Neutrophil (primary cell): ENCODE measurements around the gene HSD17B8.

Source experiments
- H3K27ac ChIP-seq: fragments of 200-600 bp; sonication (generic); 2 replicates; pipeline ENCODE4 v1.5.1; 2016; ENCODE audit warnings: mild to moderate bottlenecking, moderate library complexity
- H3K27me3 ChIP-seq: fragments of 200-600 bp; sonication (generic); 2 replicates; pipeline ENCODE4 v1.6.0; 2016; ENCODE audit warnings: mild to moderate bottlenecking
- H3K36me3 ChIP-seq: fragments of 200-600 bp; sonication (generic); 2 replicates; pipeline ENCODE4 v1.5.1; 2017
- H3K4me1 ChIP-seq, 2 experiments: fragments of 200-600 bp in 1 of 2; sonication (generic) in 1 of 2; 1 replicate in 1 of 2; 2 replicates in 1 of 2; pipeline versions ENCODE4 v1.5.1 to v1.6.1; 2013 to 2016; ENCODE audit warnings: low read depth in 1 of 2, low read length in 1 of 2, mild to moderate bottlenecking in 1 of 2, moderate library complexity in 1 of 2; ENCODE audit not compliant: control insufficient read depth in 1 of 2, insufficient read depth in 1 of 2
- H3K4me3 ChIP-seq, 2 experiments: fragments of 200-600 bp in 1 of 2; sonication (generic) in 1 of 2; 1 replicate in 1 of 2; 2 replicates in 1 of 2; pipeline ENCODE4 v1.5.1; 2013 to 2016; ENCODE audit warnings: low read depth in 1 of 2, low read length in 1 of 2, mild to moderate bottlenecking in 1 of 2, moderate library complexity in 1 of 2
- H3K9me3 ChIP-seq: fragments of 200-600 bp; sonication (generic); 2 replicates; pipeline ENCODE4 v1.5.1; 2016
- TF ChIP-seq, protein P1 (sequence below): fragments of 200-600 bp; sonication (generic); IDR thresholded peaks from 2 replicates; pipeline ENCODE4 v1.5.1; 2016; ENCODE audit warnings: antibody characterized with exemption

HSD17B8 gene

DNA sequence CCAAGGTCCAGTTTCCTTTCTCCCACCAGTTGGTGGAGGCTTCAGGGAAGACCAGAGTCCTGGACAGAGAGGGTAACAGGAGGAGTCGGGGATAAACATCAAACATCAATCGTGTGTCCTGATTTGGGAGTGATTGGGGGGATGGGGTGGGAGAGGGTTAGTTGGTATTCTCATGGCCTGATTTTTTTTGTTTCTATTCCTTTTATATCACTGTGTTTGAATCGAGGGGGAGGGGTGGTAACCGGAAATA, 365 bp upstream of the HSD17B8 start:
- H3K36me3 ChIP-seq: peaks cover 23% of the 10 kb centered on the region
- peaks cover 21% of the 10 kb centered on the region for H3K27me3 ChIP-seq
- TF ChIP-seq, protein P1, sequence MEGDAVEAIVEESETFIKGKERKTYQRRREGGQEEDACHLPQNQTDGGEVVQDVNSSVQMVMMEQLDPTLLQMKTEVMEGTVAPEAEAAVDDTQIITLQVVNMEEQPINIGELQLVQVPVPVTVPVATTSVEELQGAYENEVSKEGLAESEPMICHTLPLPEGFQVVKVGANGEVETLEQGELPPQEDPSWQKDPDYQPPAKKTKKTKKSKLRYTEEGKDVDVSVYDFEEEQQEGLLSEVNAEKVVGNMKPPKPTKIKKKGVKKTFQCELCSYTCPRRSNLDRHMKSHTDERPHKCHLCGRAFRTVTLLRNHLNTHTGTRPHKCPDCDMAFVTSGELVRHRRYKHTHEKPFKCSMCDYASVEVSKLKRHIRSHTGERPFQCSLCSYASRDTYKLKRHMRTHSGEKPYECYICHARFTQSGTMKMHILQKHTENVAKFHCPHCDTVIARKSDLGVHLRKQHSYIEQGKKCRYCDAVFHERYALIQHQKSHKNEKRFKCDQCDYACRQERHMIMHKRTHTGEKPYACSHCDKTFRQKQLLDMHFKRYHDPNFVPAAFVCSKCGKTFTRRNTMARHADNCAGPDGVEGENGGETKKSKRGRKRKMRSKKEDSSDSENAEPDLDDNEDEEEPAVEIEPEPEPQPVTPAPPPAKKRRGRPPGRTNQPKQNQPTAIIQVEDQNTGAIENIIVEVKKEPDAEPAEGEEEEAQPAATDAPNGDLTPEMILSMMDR: no peak
- H3K4me3 ChIP-seq: peak overlapping the region; percentile 74 to 81
- H3K4me1 ChIP-seq: peaks cover 49 to 61% of the 10 kb centered on the region in 2 experiments
- H3K9me3 ChIP-seq: no peaks in the 10 kb centered on the region
- peak overlapping the region; percentile 30 for H3K27ac ChIP-seq

DNA sequence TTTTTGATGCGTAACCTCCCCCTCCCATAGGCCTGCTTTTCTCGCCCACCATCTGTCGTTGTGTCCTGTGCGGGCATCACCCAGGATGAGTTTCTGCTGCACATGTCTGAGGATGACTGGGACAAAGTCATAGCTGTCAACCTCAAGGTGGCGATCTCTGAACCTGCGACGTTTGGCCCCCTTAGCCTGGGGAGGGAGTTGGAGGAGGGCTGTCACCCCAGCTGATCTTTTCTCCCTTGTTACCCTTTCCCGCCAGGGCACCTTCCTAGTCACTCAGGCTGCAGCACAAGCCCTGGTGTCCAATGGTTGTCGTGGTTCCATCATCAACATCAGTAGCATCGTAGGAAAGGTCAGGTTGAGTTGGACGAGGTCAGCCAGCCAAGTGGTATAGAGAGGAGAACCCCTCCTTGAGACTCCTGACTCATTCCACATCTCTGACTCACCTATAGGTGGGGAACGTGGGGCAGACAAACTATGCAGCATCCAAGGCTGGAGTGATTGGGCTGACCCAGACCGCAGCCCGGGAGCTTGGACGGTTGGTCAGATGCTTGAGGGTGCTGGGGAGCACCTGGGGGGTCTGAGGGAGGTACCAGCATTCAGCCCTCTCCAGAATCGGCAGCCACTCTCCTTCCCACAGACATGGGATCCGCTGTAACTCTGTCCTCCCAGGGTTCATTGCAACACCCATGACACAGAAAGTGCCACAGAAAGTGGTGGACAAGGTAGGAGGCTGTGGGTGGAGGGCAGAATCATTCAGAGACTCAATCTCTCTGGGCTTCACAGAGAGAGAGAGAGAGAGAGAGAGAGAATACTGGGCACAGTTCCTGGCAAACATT, 954 bp downstream of the HSD17B8 start:
- peak overlapping the region; percentile 74 to 81 for H3K4me3 ChIP-seq
- H3K36me3 ChIP-seq: peaks cover 23% of the 10 kb centered on the region
- no peaks in the 10 kb centered on the region for H3K9me3 ChIP-seq
- peaks cover 21% of the 10 kb centered on the region for H3K27me3 ChIP-seq
- no peak overlapping the region for H3K27ac ChIP-seq
- TF ChIP-seq, protein P1: no peak
- H3K4me1 ChIP-seq: peaks cover 42 to 51% of the 10 kb centered on the region in 2 experiments

DNA sequence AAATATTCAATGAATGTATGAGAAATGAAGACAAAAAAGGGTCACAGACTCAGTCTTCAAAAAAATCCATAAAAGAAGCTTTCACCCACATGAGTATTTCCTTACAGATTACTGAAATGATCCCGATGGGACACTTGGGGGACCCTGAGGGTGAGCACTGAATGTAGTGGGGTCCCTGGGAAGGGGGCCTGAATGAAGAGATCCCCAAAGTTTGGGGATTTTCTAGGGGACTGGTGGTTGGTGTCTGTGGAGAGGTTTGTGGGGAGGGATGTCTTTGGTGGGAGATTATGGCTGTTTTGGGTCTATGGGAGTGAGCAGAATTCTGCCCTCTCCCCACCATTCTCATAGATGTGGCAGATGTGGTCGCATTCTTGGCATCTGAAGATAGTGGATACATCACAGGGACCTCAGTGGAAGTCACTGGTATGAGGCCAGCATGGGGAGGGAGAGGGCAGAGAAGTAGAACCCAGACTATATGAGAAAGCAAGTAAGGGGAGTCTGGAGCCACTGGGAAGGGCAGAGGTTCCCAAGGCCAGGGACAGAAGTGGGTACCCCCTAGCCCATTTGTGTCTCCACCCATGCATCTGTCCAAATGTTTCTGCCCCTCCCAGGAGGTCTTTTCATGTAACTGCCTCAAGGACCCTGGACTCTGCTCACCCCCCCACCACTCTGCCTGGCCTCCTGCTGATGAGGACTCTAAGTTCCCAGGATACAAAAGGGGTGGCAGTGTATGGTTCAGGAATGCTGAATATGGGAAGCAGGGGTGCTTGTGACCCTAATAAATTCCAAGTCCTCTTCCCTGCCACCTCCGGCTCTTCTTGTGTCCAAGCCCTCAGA, 1.8 kb downstream of the HSD17B8 start:
- no peak overlapping the region for H3K4me3 ChIP-seq
- no peak overlapping the region for H3K27ac ChIP-seq
- no peaks in the 10 kb centered on the region for H3K9me3 ChIP-seq
- peaks cover 23% of the 10 kb centered on the region for H3K36me3 ChIP-seq
- H3K27me3 ChIP-seq: peaks cover 21% of the 10 kb centered on the region
- peaks cover 36 to 46% of the 10 kb centered on the region in 2 experiments for H3K4me1 ChIP-seq
- TF ChIP-seq, protein P1: no peak

DNA sequence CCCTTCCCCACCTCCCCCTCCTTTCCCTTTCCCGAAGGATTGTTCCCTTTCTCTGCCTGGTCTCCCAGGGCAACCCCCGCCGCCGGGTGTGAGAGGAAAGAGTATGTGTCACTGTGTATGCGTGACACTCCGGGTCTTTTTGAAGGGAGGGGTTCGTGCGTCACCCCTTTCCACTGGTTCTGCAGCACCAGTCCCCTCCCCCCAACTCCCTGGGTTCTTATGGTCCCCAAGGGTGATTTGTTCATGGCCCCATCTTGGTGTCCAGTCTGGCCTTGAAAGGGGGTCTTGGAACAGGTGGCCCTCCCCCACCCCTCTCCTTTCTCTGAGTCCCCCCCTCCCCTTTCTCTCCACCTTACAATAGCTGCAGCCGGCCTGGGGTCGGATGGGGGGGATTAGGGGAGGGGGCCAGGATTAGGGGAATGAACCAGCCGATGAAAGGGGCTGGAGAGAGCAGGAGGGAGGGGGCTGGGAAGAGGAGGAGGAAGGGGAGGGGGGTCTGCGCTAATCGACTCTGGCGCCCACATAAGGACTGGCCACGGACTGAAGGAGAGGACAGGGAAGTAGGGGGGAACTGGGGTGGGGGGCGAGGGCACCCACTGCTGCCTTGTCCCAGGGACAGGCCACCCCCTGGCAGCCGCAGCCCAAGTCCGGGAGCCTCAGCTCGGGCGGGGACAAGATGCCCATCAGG, 2.6 kb downstream of the HSD17B8 start:
- H3K27me3 ChIP-seq: peaks cover 21% of the 10 kb centered on the region
- peaks cover 28 to 38% of the 10 kb centered on the region in 2 experiments for H3K4me1 ChIP-seq
- TF ChIP-seq, protein P1: no peak
- no peak overlapping the region for H3K27ac ChIP-seq
- H3K36me3 ChIP-seq: peaks cover 25% of the 10 kb centered on the region
- H3K9me3 ChIP-seq: no peaks in the 10 kb centered on the region
- H3K4me3 ChIP-seq: peak overlapping the region; percentile 88

DNA sequence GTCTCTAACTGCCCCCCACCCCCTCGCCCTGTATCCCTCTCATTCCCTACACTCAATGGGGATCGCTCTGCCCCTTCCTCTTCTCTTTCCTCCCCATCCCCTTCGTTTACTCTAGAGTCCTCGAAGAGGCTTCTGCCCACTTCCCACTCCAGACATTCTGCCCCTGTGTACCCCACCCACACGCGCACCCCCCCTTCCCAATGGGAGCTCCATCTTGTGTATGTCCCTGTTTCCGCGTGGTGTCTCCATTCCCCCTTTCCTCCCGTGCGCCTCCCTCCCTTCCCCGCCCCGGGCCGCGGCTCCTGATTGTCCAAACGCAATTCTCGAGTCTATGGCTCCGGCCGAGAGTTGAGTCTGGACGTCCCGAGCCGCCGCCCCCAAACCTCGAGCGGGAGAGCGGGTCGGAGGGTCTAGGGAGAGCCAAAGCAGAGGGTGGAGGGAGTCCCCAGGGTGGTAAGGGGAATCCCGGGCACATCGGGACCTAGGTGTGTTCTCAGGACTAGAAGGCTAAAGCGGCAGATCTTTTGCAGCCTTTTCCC, 3.2 kb downstream of the HSD17B8 start:
- Histone ChIP-seq H3K27ac (peak overlapping the region; percentile 83), H3K36me3 (peaks cover 22% of the 10 kb centered on the region), H3K4me1 (peaks cover 28 to 36% of the 10 kb centered on the region in 2 experiments)

More for the DNA sequence above, 3.2 kb downstream of the HSD17B8 start:
- TF ChIP-seq, protein P1: no peak
- no peaks in the 10 kb centered on the region for H3K9me3 ChIP-seq
- H3K4me3 ChIP-seq: peak overlapping the region; percentile 88
- H3K27me3 ChIP-seq: peaks cover 27% of the 10 kb centered on the region
